Subcutaneous adipose tissue (tissue), 4 donors: ENCODE results near the gene ZNF780A. TPM values are rescaled to one million over a fixed set of nuclear protein-coding genes. Genes with fewer than 3 reads are reported as not detected.

ENCODE experiments used
- CTCF ChIP-seq: fragments of 450-650 bp; IDR thresholded peaks from one replicate; pipeline ENCODE4 v1.5.1; 2016; ENCODE audit warnings: low read depth, mild to moderate bottlenecking, control low read depth, antibody characterized with exemption, moderate library complexity
- total RNA-seq, 4 donors: library from RNA; depleted of rRNA; stranded (reverse); fragments of >200 nt; gene quantifications; one replicate each; pipeline ENCODE4 v1.1.0, GENCODE V29; 2016

Gene ZNF780A
- total RNA-seq, 4 donors from 2014 or later: 7.0 to 14.5 (median 12.4) TPM

- TF ChIP-seq CTCF: no peak
Measured at GRCh38 chr19:40093416-40093815, 2.7 kb upstream of the ZNF780A start.

DNA sequence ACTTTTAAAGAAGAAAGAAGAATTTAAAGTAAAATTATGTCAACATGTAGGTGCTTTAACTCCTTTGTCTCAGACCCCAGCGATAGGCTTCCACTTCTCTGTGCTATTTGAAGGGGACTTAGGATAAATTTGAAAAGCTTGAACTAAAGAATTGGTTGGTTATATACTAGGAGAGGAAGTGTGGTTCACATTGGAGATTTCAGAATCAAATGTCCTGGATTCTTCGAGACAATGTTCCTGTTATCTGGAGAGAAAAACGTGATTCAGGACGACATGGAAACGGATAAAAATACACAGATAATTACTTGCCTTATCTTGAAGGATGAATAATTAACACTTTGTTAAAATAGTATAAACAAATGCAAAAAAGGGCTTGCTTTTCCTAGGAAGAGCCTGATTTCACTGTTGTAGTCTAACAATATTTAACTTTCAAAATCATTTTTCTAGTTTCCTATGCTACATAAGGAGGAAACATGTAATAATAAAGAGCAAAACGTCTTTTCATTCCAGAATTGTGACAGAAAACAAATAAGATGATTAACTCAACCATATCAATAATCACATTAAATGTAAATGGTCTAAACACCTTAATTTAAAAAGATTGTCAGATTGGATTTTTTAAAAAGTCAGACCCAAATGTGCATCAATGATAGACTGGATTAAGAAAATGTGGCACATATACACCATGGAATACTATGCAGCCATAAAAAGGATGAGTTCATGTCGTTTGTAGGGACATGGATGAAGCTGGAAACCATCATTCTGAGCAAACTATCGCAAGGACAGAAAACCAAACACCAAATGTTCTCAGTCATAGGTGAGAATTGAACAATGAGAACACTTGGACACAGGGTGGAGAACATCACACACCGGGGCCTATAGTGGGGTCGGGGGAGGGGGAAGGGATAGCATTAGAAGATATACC lies 724 bp upstream of the ZNF780A start:
- no peak for TF ChIP-seq CTCF

GRCh38 chr19:40089462-40089861 lies 1.3 kb downstream of the ZNF780A start:
- no peak for TF ChIP-seq CTCF

DNA sequence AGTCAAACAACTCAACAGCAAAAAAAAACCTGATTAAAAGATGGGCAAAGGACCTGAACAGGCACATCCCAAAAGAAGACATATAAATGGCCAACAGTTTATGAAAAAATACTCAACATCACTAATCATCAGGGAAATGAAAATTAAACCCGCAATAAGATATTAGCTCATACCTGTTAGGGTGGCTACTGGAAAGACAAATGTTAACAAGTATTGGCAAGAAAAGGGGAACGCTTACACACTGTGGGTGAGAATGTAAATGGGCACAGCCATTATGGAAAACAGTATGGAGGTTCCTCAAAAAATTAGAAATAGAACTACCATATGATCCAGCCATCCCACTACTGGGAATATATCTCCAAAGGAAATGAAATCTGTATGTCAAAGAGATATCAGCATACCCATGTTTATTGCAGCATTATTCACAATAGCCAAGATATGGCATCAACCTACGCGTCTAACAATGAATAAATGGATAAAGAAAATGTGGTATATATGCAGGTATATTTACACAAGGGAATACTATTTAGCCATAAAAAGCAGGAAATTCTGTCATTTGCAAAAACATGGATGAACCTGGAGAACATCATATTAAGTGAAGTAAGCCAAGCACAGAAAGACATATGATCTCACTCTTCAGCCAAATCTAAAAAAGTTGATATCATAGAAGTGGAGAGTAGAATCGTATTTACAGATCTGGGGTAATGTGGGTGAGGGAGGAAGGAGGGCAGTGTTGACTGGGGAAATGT lies 2.3 kb downstream of the ZNF780A start:
- no peak for TF ChIP-seq CTCF

GRCh38 chr19:40084948-40085347 lies 5.8 kb downstream of the ZNF780A start:
- no peak for TF ChIP-seq CTCF

GRCh38 chr19:40081411-40081810 lies 9.3 kb downstream of the ZNF780A start:
- no peak for TF ChIP-seq CTCF

GRCh38 chr19:40080289-40080688 lies 10.5 kb downstream of the ZNF780A start:
- no peak for TF ChIP-seq CTCF
